ENCODE data around the gene GPR15LG.

GPR15LG gene

GRCh38 chr10:84172467-84173356 lies 889 bp upstream of the GPR15LG start:
- DNase-seq (ENCODE audit: low read depth) = no peak
- TF ChIP-seq CTCF (IDR thresholded peaks at IDR 0.05; ENCODE audit: insufficient read depth, low read depth, low read length, missing control alignments) = no peak
- H3K4me3 ChIP-seq (ENCODE audit: low read length) = no peak overlapping the region

- no peak for DNase-seq (ENCODE audit: low read depth)
- peak overlapping the region; percentile 53 for H3K4me3 ChIP-seq (ENCODE audit: low read length)
- TF ChIP-seq CTCF (IDR thresholded peaks at IDR 0.05; ENCODE audit: insufficient read depth, low read depth, low read length, missing control alignments) = no peak
Measured at GRCh38 chr10:84175436-84175835, 1.8 kb downstream of the GPR15LG start.

GRCh38 chr10:84176351-84176750 lies 2.8 kb downstream of the GPR15LG start:
- H3K4me3 ChIP-seq (ENCODE audit: low read length) = no peak overlapping the region
- TF ChIP-seq CTCF (IDR thresholded peaks at IDR 0.05; ENCODE audit: insufficient read depth, low read depth, low read length, missing control alignments) = no peak
- DNase-seq (ENCODE audit: low read depth) = no peak

GRCh38 chr10:84176836-84177474 lies 3.4 kb downstream of the GPR15LG start:
- H3K4me3 ChIP-seq (ENCODE audit: low read length) = no peak overlapping the region
- DNase-seq (ENCODE audit: low read depth) = no peak
- TF ChIP-seq CTCF (IDR thresholded peaks at IDR 0.05; ENCODE audit: insufficient read depth, low read depth, low read length, missing control alignments) = no peak

GRCh38 chr10:84177541-84178141 lies 4.0 kb downstream of the GPR15LG start:
- no peak for TF ChIP-seq CTCF (IDR thresholded peaks at IDR 0.05; ENCODE audit: insufficient read depth, low read depth, low read length, missing control alignments)
- DNase-seq (ENCODE audit: low read depth) = peak; percentile 65

GRCh38 chr10:84178160-84178609 lies 4.6 kb downstream of the GPR15LG start:
- peak; percentile 35 for DNase-seq (ENCODE audit: low read depth)
- no peak for TF ChIP-seq CTCF (IDR thresholded peaks at IDR 0.05; ENCODE audit: insufficient read depth, low read depth, low read length, missing control alignments)
- no peak overlapping the region for H3K4me3 ChIP-seq (ENCODE audit: low read length)

More at GRCh38 chr10:84177541-84178141, 4.0 kb downstream of the GPR15LG start:
- H3K4me3 ChIP-seq (ENCODE audit: low read length) = no peak overlapping the region
